Neuronal stem cell (in vitro differentiated cells): ENCODE results near the gene THRSP.

Experiments used
- DNase-seq: peaks from one replicate; pipeline ENCODE4 v3.0.0-alpha.2; 2013; ENCODE audit warnings: low spot score
- H2AFZ ChIP-seq: one replicate; pipeline ENCODE4 v1.6.1; 2013; ENCODE audit warnings: mild to moderate bottlenecking, low read length, inconsistent platforms
- H2AK5ac ChIP-seq: 2 replicates; pipeline ENCODE4 v1.6.1; 2013; ENCODE audit warnings: low read depth, mild to moderate bottlenecking, inconsistent platforms, low read length, moderate library complexity, mixed read lengths
- H2BK120ac ChIP-seq: 2 replicates; pipeline ENCODE4 v1.6.1; 2013; ENCODE audit warnings: low read depth, mild to moderate bottlenecking, inconsistent platforms, low read length, moderate library complexity, mixed read lengths
- H2BK12ac ChIP-seq: one replicate; pipeline ENCODE4 v1.6.1; 2013; ENCODE audit warnings: low read length, inconsistent platforms
- H2BK15ac ChIP-seq: 2 replicates; pipeline ENCODE4 v1.6.1; 2013; ENCODE audit warnings: mild to moderate bottlenecking, low read length, inconsistent platforms, mixed read lengths
- H2BK5ac ChIP-seq: one replicate; pipeline ENCODE4 v1.6.1; 2013; ENCODE audit warnings: inconsistent platforms, mild to moderate bottlenecking, low read length, moderate library complexity
- H3K14ac ChIP-seq: one replicate; pipeline ENCODE4 v1.6.1; 2013; ENCODE audit warnings: low read length, inconsistent platforms
- H3K18ac ChIP-seq: 2 replicates; pipeline ENCODE4 v1.6.1; 2013; ENCODE audit warnings: low read length, inconsistent platforms
- H3K23ac ChIP-seq: 2 replicates; pipeline ENCODE4 v1.6.1; 2013; ENCODE audit warnings: low read depth, mild to moderate bottlenecking, mixed read lengths, low read length, inconsistent platforms; ENCODE audit not compliant: poor library complexity
- H3K27ac ChIP-seq: replicated peaks from 3 replicates; pipeline ENCODE4 v1.5.1; 2013; ENCODE audit warnings: low read length, inconsistent platforms
- H3K27me3 ChIP-seq, 3 experiments: 2 replicates each; pipeline ENCODE4 v1.6.1; 2013; ENCODE audit warnings: low read length in 3 of 3, mild to moderate bottlenecking in 2 of 3, inconsistent platforms in 1 of 3, low read depth in 1 of 3, mixed read lengths in 1 of 3, moderate library complexity in 1 of 3; ENCODE audit not compliant: control insufficient read depth in 3 of 3, insufficient read depth in 3 of 3
- H3K36me3 ChIP-seq, 2 donors: replicated peaks in 1 of 2; 2 replicates each; pipeline ENCODE4 v1.6.1; 2013; ENCODE audit warnings: low read length in 2 of 2; ENCODE audit not compliant: control insufficient read depth in 2 of 2, insufficient read depth in 2 of 2
- H3K4ac ChIP-seq: 2 replicates; pipeline ENCODE4 v1.6.1; 2013; ENCODE audit warnings: inconsistent platforms, mild to moderate bottlenecking, low read length, moderate library complexity
- H3K4me1 ChIP-seq, 2 donors: 1 replicate in 1 of 2; 2 replicates in 1 of 2; pipeline ENCODE4 v1.6.1; 2013; ENCODE audit warnings: low read length in 2 of 2, low read depth in 1 of 2; ENCODE audit not compliant: control insufficient read depth in 2 of 2, insufficient read depth in 1 of 2
- H3K4me2 ChIP-seq: one replicate; pipeline ENCODE4 v1.6.1; 2013; ENCODE audit warnings: mild to moderate bottlenecking, low read length, inconsistent platforms; ENCODE audit not compliant: insufficient read depth, poor library complexity, severe bottlenecking
- H3K4me3 ChIP-seq, 2 donors: 2 replicates each; pipeline ENCODE4 v1.5.1; 2013; ENCODE audit warnings: low read length in 2 of 2, mild to moderate bottlenecking in 2 of 2, inconsistent platforms in 1 of 2, moderate library complexity in 1 of 2
- H3K79me1 ChIP-seq: one replicate; pipeline ENCODE4 v1.6.1; 2013; ENCODE audit warnings: low read depth, mild to moderate bottlenecking, inconsistent platforms, low read length, moderate library complexity
- H3K9ac ChIP-seq: one replicate; pipeline ENCODE4 v1.6.1; 2013; ENCODE audit warnings: mild to moderate bottlenecking, low read depth, low read length, inconsistent platforms; ENCODE audit not compliant: poor library complexity
- H3K9me3 ChIP-seq, 2 donors: replicated peaks in 1 of 2; 2 replicates each; pipeline versions ENCODE3 to v1.6.1; 2013; ENCODE audit warnings: low read length in 2 of 2, mild to moderate bottlenecking in 2 of 2, inconsistent platforms in 1 of 2, low read depth in 1 of 2, mixed read lengths in 1 of 2, moderate library complexity in 1 of 2; ENCODE audit not compliant: control insufficient read depth in 2 of 2, insufficient read depth in 1 of 2
- H4K8ac ChIP-seq: one replicate; pipeline ENCODE4 v1.6.1; 2013; ENCODE audit warnings: low read depth, mild to moderate bottlenecking, inconsistent platforms, low read length, moderate library complexity
- H4K91ac ChIP-seq: one replicate; pipeline ENCODE4 v1.6.1; 2013; ENCODE audit warnings: low read length, low read depth, mild to moderate bottlenecking, inconsistent platforms; ENCODE audit not compliant: poor library complexity
- WGBS, 2 donors: extraction: QIAGEN DNeasy Blood & Tissue Kit; methylation state at CpG; one replicate each; pipeline ENCODE4 v1.1.7; 2013; ENCODE audit warnings: missing lambda C conversion rate in 2 of 2, mixed read lengths in 1 of 2; ENCODE audit not compliant: insufficient read length in 2 of 2, insufficient replicate concordance in 1 of 2; ENCODE audit errors: extremely low coverage in 2 of 2; 5-methylcytosine and 5-hydroxymethylcytosine counted together

THRSP gene

DNA sequence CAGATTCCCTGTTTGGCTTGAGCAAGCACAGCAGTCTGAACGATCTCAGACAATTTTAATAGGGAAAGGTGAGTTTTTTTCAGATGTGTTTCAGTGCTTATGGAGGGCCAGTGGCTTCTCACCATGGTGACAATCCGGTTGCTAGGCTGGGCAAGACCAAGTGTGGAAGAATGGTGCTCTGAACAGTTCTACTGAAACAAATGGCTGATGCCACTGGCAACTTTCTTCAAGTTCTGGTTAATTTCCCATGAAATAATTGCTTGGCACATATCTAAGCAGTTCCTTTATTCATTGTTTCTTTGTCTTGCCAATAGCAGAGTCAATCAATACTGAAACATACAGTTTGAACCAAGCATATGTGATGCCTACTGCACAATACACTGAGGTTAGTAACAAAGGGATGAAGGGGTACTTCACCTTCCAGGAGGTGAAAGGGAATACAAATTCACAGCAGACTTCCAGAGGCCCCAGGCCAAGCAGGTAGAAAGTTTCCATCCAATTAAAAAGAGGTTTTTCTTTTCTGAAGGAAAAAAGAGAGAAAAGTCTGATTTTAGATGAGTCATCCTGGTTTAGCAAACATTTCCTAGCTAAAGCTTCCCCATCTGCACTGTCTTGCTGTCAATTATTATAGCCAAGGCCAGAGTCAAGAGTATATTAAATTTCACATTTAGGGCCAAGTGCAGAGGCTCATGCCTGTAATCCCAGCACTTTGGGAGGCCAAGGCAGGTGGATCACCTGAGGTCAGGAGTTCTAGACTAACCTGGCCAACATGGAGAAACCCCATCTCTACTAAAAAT, 37.2 kb downstream of the THRSP start:
- no peaks in the 10 kb centered on the region for H3K9me3 ChIP-seq
- no peak overlapping the region for H3K14ac ChIP-seq
- H3K23ac ChIP-seq: no peak overlapping the region
- no peak overlapping the region for H2AK5ac ChIP-seq
- H3K79me1 ChIP-seq: no peaks in the 10 kb centered on the region
- no peaks in the 10 kb centered on the region for H3K4me1 ChIP-seq
- no peak overlapping the region for H2BK15ac ChIP-seq
- no peak overlapping the region for H2BK120ac ChIP-seq
- H3K4me3 ChIP-seq: no peak overlapping the region
- peaks cover 10 to 84% of the 10 kb centered on the region in 2 donors for H3K36me3 ChIP-seq
- H2BK12ac ChIP-seq: no peak overlapping the region
- no CpG with 5 or more reads among the region's 2 CpGs for WGBS, 2 donors
- no peak overlapping the region for H4K8ac ChIP-seq
- no peak overlapping the region for H3K27ac ChIP-seq
- H2AFZ ChIP-seq: no peak overlapping the region
- H3K18ac ChIP-seq: no peak overlapping the region
- no peak overlapping the region for H2BK5ac ChIP-seq
- DNase-seq: no peak
- H3K27me3 ChIP-seq: no peaks in the 10 kb centered on the region
- H3K4ac ChIP-seq: no peak overlapping the region
- no peak overlapping the region for H3K4me2 ChIP-seq
- no peak overlapping the region for H3K9ac ChIP-seq
- H4K91ac ChIP-seq: no peak overlapping the region

DNA sequence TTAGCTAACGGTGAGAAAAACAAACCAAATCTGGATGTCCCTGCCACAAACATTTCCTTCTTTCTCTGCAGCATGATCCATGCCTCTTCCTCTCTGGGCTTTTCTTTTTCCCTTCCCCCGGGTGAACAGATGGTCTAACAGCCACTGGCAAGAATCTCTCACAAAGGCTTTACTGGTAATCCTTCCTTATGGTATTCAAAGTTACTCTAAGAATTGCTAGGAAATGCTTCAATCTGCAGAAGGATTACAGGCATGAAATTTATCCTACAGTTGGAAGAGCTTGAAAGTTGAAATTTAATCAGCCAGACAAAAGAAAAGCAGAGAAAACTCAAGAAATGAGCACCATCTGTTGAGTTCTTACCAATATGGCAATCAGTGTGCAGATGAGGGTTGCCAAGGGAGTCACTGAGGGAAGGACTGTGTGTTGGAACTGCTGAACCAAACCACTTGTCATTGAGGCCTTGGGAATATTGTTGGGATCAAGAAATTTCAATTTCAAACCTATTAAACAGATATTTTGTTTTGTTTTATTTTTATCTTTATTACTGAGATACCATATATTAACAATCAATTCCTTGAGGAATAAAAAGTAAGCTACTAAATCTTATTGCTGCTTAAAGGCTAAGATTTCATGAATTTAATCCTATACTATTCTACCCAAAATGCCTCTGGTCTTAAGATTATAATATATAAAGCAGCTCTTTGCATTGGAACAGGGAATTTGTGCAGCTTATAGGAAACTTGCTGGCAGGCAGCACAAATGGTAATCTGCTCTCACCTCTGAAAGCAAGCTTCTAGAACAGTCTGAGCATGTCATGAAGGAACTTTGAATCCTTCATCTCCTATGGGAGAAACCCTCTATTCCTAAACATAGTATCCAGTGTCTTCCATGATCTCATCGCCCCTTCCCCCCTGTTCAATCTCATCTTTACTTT, 45.7 kb downstream of the THRSP start:
- DNase-seq: no peak
- Histone ChIP-seq H3K36me3 (peaks cover 18 to 81% of the 10 kb centered on the region in 2 donors), H3K27me3 (no peaks in the 10 kb centered on the region), H3K79me1 (no peaks in the 10 kb centered on the region), H3K4me3 (no peak overlapping the region), H2AK5ac (no peak overlapping the region), H4K8ac (no peak overlapping the region), H3K23ac (no peak overlapping the region), H3K14ac (no peak overlapping the region), H3K9me3 (no peaks in the 10 kb centered on the region), H3K27ac (no peak overlapping the region), H4K91ac (no peak overlapping the region), H3K4me1 (peaks cover 0 to 14% of the 10 kb centered on the region in 2 donors), H2BK12ac (no peak overlapping the region), H2BK15ac (no peak overlapping the region), H3K4me2 (no peak overlapping the region), H3K4ac (no peak overlapping the region), H2BK120ac (no peak overlapping the region), H2AFZ (no peak overlapping the region), H3K9ac (no peak overlapping the region), H2BK5ac (no peak overlapping the region), H3K18ac (no peak overlapping the region)
- WGBS, 2 donors: no CpG with 5 or more reads among the region's 3 CpGs

DNA sequence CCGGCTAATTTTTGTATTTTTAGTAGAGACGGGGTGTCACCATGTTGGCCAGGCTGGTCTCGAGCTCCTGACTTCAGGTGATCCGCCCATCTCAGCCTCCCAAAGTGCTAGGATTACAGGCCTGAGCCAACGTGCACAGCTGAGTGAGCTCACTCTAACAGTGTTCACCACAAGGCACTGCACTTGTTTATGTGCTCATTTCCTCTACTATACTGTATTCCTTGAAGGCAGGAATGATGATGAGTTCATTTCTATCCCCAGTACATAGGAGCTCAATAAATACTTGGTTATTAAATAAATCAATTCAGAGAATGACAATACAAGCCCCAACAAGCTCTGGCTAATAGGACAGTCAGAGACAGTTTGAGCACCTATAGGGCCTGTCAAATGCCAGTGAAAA, 46.7 kb downstream of the THRSP start:
- Histone ChIP-seq H3K9me3 (no peaks in the 10 kb centered on the region), H3K4me1 (peaks cover 0 to 14% of the 10 kb centered on the region in 2 donors), H2BK12ac (no peak overlapping the region), H2BK15ac (no peak overlapping the region), H3K9ac (no peak overlapping the region), H3K27me3 (no peaks in the 10 kb centered on the region), H3K18ac (no peak overlapping the region), H3K27ac (no peak overlapping the region), H3K14ac (no peak overlapping the region), H2BK120ac (no peak overlapping the region), H4K8ac (no peak overlapping the region), H3K4ac (no peak overlapping the region), H3K23ac (no peak overlapping the region), H3K79me1 (no peaks in the 10 kb centered on the region), H4K91ac (no peak overlapping the region), H3K4me2 (no peak overlapping the region), H2AFZ (no peak overlapping the region), H2AK5ac (no peak overlapping the region), H3K4me3 (no peak overlapping the region), H2BK5ac (no peak overlapping the region), H3K36me3 (peaks cover 18 to 73% of the 10 kb centered on the region in 2 donors)
- DNase-seq: no peak
- WGBS, 2 donors: no CpG with 5 or more reads among the region's 5 CpGs

DNA sequence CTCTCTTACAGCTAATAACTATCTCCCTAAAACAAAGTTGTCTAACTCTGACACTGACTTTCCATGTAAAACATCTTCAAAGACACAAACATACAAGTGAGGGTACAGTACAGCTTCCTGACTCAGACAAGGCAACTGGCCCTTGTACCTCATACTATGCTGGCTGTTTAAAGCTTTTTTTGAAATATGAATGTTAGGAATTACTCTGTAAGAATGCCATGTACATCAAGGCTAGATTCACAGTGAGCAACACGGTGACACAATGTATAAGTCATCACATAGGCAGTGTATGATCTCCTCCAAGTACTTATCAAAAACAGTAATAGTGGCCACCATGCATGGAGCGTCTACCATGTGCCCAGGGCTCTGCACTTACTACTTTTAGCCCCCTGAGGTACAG, 47.2 kb downstream of the THRSP start:
- Histone ChIP-seq H3K18ac (no peak overlapping the region), H4K91ac (no peak overlapping the region), H3K4me1 (peaks cover 0 to 14% of the 10 kb centered on the region in 2 donors), H3K9ac (no peak overlapping the region), H2BK12ac (no peak overlapping the region), H3K27ac (no peak overlapping the region), H3K36me3 (peaks cover 18 to 74% of the 10 kb centered on the region in 2 donors), H3K27me3 (no peaks in the 10 kb centered on the region), H2BK15ac (no peak overlapping the region), H3K23ac (no peak overlapping the region), H3K4ac (no peak overlapping the region), H2BK5ac (no peak overlapping the region), H4K8ac (no peak overlapping the region), H3K9me3 (no peaks in the 10 kb centered on the region), H3K4me2 (no peak overlapping the region), H2AK5ac (no peak overlapping the region), H3K4me3 (no peak overlapping the region), H3K79me1 (no peaks in the 10 kb centered on the region), H2AFZ (no peak overlapping the region), H2BK120ac (no peak overlapping the region), H3K14ac (no peak overlapping the region)
- no peak for DNase-seq
- no CpG with 5 or more reads among the region's 2 CpGs for WGBS, 2 donors
